HL-60 (cell line): ENCODE data around the gene SYNC.

Experiments
- DNase-seq, 2 experiments: peaks; one replicate each; pipeline ENCODE4 v3.0.0-alpha.2; 2010 to 2020; ENCODE audit warnings: low read depth in 1 of 2, low spot score in 1 of 2
- H3K27ac ChIP-seq: fragments of 250-450 bp; sonication (Bioruptor Pico); replicated peaks from 2 replicates; pipeline ENCODE4 v1.5.1; 2020; ENCODE audit warnings: mild to moderate bottlenecking, moderate library complexity
- H3K27me3 ChIP-seq: fragments of 250-450 bp; sonication (Bioruptor Pico); 2 replicates; pipeline ENCODE4 v1.5.1; 2021; ENCODE audit warnings: mild to moderate bottlenecking, moderate library complexity; ENCODE audit not compliant: insufficient read depth, poor library complexity, severe bottlenecking
- H3K4me3 ChIP-seq: replicated peaks from 2 replicates; pipeline ENCODE4 v1.5.1; 2011; ENCODE audit warnings: mild to moderate bottlenecking, control low read depth, low read length; ENCODE audit not compliant: insufficient read depth
- GABPA ChIP-seq: IDR thresholded peaks from 2 replicates; pipeline ENCODE4 v1.6.1; 2012; ENCODE audit warnings: low read depth
- POLR2AphosphoS5 ChIP-seq: IDR thresholded peaks from 2 replicates; pipeline ENCODE4 v1.6.1; 2012; ENCODE audit warnings: low read depth
- SPI1 ChIP-seq: IDR thresholded peaks from 2 replicates; pipeline ENCODE4 v1.6.1; 2012; ENCODE audit warnings: low read depth, mild to moderate bottlenecking, borderline replicate concordance
- TF ChIP-seq, protein P1 (sequence below): IDR thresholded peaks from 2 replicates; pipeline ENCODE4 v1.6.1; 2012; ENCODE audit warnings: low read depth; ENCODE audit not compliant: insufficient replicate concordance
- TF ChIP-seq, protein P2 (sequence below): IDR thresholded peaks from one replicate; pipeline ENCODE4 v1.5.1; 2011; ENCODE audit warnings: low read length, control low read depth, inconsistent platforms; ENCODE audit not compliant: insufficient read depth

The SYNC gene

DNA sequence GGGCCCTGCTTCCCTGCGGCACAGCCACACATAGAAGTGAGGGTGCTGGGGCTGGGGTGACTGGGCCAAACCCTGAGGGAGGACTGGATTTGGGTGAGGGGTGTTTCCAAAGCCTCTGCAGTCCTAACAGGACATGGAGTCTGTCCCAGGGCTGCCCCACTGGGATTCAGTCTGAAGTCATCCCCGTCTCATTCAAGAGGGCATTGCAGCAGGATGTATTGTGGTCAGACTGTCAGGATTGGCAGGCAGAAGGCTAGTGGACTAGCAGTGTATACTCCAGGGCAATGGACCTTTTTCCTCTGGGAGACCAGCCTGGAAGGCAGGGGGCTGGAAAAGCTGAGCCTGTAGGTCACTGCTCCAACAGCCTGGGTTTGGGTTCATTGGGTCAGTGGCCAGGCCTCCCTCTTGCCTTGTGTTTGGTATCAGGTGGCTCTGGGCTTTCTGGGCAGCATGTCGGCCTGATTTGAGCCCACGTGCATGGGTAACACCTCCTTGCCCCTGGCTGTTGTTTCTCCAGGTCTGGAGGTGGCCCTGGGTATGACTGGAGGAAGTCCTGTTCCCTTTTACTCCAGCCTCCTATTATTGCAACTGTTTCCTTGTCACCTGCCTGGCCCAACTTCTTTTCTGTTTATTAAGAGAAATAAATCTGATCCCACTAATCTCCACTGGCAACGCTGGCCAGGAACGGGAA, 41.0 kb upstream of the SYNC start:
- no peak overlapping the region for H3K4me3 ChIP-seq
- H3K27ac ChIP-seq = no peak overlapping the region
- TF ChIP-seq, protein P1, sequence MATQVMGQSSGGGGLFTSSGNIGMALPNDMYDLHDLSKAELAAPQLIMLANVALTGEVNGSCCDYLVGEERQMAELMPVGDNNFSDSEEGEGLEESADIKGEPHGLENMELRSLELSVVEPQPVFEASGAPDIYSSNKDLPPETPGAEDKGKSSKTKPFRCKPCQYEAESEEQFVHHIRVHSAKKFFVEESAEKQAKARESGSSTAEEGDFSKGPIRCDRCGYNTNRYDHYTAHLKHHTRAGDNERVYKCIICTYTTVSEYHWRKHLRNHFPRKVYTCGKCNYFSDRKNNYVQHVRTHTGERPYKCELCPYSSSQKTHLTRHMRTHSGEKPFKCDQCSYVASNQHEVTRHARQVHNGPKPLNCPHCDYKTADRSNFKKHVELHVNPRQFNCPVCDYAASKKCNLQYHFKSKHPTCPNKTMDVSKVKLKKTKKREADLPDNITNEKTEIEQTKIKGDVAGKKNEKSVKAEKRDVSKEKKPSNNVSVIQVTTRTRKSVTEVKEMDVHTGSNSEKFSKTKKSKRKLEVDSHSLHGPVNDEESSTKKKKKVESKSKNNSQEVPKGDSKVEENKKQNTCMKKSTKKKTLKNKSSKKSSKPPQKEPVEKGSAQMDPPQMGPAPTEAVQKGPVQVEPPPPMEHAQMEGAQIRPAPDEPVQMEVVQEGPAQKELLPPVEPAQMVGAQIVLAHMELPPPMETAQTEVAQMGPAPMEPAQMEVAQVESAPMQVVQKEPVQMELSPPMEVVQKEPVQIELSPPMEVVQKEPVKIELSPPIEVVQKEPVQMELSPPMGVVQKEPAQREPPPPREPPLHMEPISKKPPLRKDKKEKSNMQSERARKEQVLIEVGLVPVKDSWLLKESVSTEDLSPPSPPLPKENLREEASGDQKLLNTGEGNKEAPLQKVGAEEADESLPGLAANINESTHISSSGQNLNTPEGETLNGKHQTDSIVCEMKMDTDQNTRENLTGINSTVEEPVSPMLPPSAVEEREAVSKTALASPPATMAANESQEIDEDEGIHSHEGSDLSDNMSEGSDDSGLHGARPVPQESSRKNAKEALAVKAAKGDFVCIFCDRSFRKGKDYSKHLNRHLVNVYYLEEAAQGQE = no peak
- TF ChIP-seq SPI1 (no peak), GABPA (no peak), POLR2AphosphoS5 (no peak)
- TF ChIP-seq, protein P2, sequence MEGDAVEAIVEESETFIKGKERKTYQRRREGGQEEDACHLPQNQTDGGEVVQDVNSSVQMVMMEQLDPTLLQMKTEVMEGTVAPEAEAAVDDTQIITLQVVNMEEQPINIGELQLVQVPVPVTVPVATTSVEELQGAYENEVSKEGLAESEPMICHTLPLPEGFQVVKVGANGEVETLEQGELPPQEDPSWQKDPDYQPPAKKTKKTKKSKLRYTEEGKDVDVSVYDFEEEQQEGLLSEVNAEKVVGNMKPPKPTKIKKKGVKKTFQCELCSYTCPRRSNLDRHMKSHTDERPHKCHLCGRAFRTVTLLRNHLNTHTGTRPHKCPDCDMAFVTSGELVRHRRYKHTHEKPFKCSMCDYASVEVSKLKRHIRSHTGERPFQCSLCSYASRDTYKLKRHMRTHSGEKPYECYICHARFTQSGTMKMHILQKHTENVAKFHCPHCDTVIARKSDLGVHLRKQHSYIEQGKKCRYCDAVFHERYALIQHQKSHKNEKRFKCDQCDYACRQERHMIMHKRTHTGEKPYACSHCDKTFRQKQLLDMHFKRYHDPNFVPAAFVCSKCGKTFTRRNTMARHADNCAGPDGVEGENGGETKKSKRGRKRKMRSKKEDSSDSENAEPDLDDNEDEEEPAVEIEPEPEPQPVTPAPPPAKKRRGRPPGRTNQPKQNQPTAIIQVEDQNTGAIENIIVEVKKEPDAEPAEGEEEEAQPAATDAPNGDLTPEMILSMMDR = no peak
- peaks cover 24% of the 10 kb centered on the region for H3K27me3 ChIP-seq
- DNase-seq = no peak

DNA sequence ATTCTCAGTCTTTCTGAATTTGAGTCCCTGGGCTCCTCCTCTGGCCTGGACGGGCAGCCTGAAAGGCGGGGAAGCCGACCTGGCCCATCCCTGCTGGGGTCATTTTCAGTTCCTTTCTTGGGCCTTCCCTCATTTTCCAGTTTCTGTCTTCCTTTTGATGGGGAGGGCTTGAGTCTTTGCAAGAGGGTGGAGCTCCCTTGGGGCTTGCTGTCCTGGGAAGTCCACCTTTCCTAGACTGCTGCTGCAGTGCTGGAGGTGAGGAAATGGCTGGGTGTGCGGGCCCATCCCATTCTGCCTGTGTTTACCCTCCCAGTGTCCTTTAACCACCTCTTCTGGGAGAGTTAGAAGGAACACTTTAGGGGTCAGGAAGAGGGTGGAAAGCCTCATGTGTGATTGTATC, 40.4 kb upstream of the SYNC start:
- no peak overlapping the region for H3K4me3 ChIP-seq
- H3K27ac ChIP-seq = no peak overlapping the region
- H3K27me3 ChIP-seq = peaks cover 24% of the 10 kb centered on the region
- TF ChIP-seq, protein P1 = no peak
- TF ChIP-seq GABPA (no peak), POLR2AphosphoS5 (no peak), SPI1 (no peak)
- TF ChIP-seq, protein P2 = no peak
- DNase-seq = no peak

DNA sequence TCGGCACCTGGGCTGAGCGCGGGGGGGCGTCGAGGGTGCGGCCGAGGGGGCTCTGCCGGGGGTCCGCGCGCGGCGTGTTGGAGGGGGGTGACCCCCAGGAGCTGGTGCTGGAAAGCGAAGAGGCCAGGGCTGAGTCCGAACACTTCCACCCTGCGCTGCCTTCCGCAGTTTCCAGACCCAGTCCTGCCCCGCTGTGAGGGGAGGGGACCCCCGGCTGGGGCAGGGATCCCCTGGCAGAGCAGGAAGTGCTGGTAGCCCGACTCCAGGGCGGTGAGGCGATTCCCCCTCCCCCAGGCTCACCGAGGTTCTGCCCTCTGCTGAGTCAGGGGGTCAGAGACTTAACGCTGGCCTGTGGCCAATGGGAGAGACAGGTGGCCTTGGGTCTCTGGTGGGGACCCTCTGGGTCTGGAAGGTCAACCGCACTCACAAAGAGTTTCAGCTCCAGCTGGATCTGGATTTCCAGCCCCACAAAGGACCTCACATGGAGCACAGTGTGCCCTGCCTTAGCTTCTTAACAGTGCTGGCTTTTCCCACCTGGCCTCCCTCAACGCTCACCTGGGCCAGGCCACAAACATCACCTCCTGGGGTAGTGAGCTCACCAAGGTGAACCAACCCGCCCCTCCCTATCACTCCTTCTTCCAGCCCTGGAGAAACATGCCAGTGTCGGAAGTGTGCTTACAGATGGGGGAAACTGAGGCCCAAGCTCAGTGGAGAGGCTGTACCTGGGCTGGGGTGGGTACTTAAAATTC, 39.8 kb upstream of the SYNC start:
- H3K27ac ChIP-seq = no peak overlapping the region
- peak overlapping the region; percentile 47 for H3K4me3 ChIP-seq
- H3K27me3 ChIP-seq = peaks cover 24% of the 10 kb centered on the region
- TF ChIP-seq, protein P1 = no peak
- no peak for TF ChIP-seq GABPA
- no peak for TF ChIP-seq SPI1
- TF ChIP-seq, protein P2 = no peak
- TF ChIP-seq POLR2AphosphoS5 = no peak
- no peak for DNase-seq
